ENCODE results near the gene SERPINC1. TPM values are rescaled to one million over a fixed set of nuclear protein-coding genes. Genes with fewer than 3 reads are reported as not detected.
"Not testable (repeated sequence)": the region's sequence is repeated elsewhere in the genome, so short reads cannot be mapped to it uniquely, and the experiment has no call there.

Gene SERPINC1
- total RNA-seq = 0.14 TPM in 1 of 2 replicates, not detected in the other

DNA sequence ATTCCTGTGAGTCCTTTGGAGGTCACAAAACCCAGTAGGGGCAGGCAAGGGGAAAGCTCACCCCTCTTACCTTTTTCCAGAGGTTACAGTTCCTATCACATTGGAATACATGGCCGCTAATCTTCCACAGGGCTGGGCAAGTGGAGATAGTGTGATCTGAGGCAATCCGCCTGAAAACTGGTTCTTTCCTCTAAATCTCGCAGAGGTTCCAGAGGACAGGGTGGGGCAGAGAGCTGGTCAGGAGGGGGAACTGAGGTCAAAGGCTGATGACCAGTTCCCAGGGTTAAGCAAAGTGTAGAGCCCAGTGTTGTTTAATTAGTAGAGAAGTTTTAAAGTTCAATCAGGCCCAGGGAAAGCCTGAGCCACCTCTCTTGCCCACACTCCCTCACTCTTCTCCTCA is at the start of gene SERPINC1:
Gene SERPINC1, minus strand, starts transcription at position 179 of the 400 bp plus-strand sequence. Its CDS starts 68 bp downstream, at position 111.
- DNase-seq (ENCODE audit: low read depth, low spot score) = no peak

GRCh38 chr1:173965896-173966295 is 48.8 kb upstream of the SERPINC1 start:
- not testable (repeated sequence) for DNase-seq (ENCODE audit: low read depth, low spot score)

DNA sequence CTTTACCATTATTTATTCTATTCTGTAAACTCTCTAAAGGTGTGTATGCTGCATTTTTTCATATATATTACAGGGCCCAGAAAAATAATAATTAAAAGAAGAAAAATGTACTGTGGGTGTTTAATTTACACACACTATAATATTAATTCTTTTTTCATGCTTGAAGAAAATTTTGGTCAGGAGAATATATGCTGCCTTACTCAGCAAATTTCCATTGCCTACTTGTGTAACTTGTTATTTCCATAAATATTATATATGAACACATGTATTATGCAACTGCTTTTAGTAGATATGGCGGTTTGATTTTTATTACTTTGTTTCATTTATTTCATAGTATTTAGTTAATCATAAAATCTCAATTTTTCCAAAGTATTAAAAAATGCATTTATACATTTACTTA is 46.4 kb upstream of the SERPINC1 start:
- DNase-seq (ENCODE audit: low read depth, low spot score) = no peak

GRCh38 chr1:173960625-173961024 is 43.5 kb upstream of the SERPINC1 start:
- DNase-seq (ENCODE audit: low read depth, low spot score) = peak; percentile 27

GRCh38 chr1:173954179-173954578 is 37.1 kb upstream of the SERPINC1 start:
- DNase-seq (ENCODE audit: low read depth, low spot score) = no peak

GRCh38 chr1:173948594-173948993 is 31.5 kb upstream of the SERPINC1 start:
- DNase-seq (ENCODE audit: low read depth, low spot score) = no peak

DNA sequence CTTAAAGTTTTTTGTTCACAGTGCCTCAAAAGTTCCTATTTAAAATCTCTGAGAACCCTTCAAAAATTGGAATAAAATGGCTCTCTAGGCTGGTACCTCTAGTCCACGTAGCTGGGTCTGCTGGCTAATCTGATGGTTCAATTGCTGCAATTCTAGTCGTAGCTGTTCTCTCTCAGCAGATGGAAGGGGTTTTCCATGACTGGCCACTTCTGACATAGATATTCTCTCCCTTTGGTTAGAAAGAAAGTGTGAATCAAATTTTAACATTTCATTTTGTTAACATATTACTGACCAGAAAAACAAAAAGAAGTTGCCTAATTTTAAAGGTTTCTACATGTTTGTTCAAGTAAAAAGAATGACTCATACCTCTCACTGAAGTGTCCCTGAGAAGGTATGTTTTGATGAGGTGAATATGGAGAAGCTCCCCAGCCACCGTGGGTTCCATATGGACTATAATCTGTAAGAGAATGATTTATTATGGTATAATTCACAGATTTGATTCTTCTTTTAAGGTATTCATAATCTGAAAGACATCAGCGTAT is 29.3 kb upstream of the SERPINC1 start:
- DNase-seq (ENCODE audit: low read depth, low spot score) = no peak

GRCh38 chr1:173937062-173937461 is 19.9 kb upstream of the SERPINC1 start:
- DNase-seq (ENCODE audit: low read depth, low spot score) = no peak

DNA sequence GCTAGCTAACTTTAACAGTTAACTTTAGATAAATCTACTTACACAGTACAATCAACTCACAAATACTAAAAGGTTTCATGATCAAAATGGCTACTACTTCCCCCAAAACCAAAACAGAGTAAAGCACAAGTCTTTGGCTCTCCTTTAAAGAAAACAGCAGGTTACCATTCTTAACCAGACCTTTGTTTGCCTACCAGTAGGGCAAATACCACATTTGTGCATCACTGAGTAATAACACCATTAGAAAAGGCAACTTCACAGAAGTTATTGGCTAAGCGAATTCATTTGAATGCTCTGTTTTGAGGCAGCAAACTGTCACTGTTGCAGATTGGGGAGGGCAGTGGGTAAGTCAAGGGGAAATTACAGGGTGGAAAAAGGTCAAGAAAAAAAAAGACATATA is 17.3 kb upstream of the SERPINC1 start:
- no peak for DNase-seq (ENCODE audit: low read depth, low spot score)

DNA sequence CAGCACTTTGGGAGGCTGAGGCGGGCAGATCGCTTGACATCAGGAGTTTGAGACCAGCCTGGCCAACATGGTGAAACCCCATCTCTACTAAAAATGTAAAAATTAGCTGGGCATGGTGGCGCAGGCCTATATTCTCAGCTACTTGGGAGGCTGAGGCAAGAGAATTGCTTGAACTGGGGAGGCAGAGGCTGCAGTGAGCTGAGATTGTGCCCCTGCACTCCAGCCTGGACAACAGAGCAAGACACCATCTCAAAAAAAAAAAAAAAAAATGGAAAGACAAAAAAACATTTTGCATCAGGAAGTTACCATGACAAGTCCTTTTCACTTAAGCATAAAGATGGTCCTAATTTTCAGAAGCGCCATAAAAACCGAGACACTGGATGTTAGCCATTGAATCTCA is 13.4 kb upstream of the SERPINC1 start:
- not testable (repeated sequence) for DNase-seq (ENCODE audit: low read depth, low spot score)

DNA sequence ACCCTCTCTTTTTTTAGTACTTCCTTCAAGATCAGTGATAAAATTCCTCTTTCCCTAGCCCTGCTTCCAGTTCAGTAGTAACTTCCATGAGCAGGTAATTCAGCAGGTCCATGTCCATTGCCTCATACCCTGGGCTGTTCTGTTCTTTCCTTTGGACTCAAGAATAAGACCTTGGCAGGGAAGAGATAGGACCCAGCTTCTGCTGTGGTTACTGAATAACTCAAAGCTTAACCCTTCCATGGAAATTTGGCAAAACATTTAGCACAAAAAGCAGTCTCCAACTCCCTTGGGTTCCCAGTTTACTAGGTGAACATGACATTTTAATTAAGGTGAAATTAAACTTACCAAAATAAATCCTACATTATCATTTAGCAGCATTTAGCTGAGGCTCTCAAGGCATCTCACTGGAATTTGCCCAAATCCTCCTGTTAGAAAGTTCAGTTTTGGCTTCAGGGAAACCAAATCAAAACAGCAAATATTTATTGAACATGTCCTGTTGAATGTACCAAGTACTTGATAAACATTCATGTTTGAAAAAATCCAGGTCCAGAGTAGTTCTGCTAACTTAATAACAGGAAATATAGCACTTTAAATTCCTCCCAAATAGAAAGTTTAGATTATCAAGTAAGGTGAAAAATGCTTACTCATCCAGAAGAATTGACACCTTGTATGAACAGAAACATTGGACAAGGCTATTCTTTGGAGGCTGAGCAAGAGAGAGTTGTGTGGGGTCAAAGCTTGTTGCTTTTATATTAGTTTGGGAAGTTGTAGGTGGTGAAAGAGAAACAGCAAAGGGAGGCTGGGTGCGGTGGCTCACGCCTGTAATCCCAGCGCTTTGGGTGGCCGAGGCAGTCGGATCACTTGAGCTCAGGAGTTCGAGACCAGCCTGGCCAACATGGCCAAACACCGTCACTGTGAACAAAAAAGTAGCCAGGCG is 8.4 kb upstream of the SERPINC1 start:
- no peak for DNase-seq (ENCODE audit: low read depth, low spot score)

- no peak for DNase-seq (ENCODE audit: low read depth, low spot score)
These were observed 3.7 kb upstream of the SERPINC1 start for GRCh38 chr1:173920861-173921260.

- DNase-seq (ENCODE audit: low read depth, low spot score) = no peak
These were observed 737 bp upstream of the SERPINC1 start for GRCh38 chr1:173917635-173918493.

- DNase-seq (ENCODE audit: low read depth, low spot score) = no peak
These were observed 460 bp downstream of the SERPINC1 start for GRCh38 chr1:173916667-173917066.

DNA sequence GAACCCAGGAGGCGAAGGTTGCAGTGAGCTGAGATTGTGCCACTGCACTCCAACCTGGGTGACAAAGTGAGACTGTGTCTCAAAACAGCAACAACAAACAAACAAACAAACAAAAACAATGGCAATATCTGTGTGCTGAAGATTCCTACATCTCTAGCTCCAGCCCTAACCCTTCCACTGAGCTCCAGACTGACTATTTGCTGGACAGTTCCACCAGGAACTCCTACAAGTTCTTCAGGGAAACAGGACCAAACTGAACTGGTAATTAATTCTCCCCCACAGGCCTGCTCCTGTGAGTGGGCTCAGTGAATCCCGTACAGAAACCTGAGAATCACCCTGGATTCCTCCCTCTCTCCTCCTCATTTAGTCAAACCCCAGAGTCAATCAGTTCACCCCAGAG is 1.5 kb downstream of the SERPINC1 start:
- DNase-seq (ENCODE audit: low read depth, low spot score) = no peak

DNA sequence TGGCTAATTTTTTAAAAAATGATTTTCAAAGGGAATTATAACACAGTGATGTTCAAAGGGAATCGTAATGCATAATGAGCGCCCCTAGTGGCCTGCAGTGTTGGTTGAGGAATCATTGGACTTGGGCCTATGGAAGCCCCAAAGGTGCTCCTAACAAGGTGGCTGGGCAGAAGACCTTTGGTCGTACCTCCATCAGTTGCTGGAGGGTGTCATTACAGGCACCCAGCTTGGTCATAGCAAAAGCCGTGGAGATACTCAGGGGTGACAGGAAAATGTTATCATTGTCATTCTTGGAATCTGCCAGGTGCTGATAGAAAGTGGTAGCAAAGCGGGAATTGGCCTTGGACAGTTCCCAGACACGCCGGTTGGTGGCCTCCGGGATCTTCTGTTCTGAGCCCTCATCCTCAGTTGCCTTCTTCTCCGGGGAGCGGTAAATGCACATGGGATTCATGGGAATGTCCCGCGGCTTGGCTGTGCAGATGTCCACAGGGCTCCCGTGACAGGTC is 2.7 kb downstream of the SERPINC1 start:
- DNase-seq (ENCODE audit: low read depth, low spot score) = peak; percentile 5

DNA sequence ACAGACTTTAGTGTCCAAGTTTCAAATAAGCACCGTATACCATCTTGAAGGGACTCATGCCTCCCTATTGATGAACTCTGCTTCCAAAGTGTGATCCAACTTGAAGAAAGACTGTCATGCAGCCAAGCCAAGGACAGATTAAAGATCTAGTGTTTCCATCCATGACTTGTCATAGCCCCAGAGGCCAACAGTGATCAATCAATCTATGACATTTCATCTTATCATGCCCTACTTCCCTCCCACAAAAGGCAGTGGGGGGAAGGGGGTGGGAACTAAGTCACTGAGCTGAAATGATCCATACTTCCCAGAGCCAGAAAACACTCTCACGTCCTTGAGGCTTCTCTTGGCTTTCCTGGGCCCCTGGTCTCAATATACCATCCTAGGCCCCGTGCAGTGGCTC is 4.0 kb downstream of the SERPINC1 start:
- DNase-seq (ENCODE audit: low read depth, low spot score) = no peak

DNA sequence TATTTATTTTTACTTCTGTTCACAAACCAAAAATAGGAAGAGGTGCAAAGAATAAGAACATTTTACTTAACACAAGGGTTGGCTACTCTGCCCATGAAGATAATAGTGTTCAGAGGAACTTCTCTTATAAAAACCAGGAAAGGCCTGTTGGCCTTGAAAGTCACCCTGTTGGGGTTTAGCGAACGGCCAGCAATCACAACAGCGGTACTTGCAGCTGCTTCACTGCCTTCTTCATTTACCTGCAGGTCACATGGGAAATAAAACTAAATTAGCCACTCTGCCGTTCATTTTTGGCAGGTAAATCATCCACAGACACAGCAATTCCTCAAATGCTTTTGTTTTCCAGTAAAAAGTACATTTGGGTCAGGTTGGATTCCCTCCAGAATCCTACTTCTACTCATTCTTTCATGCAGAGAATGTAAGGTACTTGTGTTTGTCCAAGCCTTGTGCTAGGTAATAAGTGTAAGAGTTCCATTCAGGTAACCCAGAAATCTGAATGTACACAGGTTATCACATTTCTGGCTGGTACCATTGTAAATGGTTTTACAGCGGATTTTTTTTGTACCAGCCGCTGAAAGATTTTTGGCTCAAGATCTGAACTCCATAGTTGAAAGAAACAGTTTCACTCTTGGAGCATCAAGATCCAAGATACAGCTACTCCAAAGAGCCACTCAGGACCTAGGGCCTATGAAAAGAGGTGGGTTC is 13.1 kb downstream of the SERPINC1 start:
- no peak for DNase-seq (ENCODE audit: low read depth, low spot score)

- no peak for DNase-seq (ENCODE audit: low read depth, low spot score)
These were observed 16.1 kb downstream of the SERPINC1 start for GRCh38 chr1:173900992-173901391.

DNA sequence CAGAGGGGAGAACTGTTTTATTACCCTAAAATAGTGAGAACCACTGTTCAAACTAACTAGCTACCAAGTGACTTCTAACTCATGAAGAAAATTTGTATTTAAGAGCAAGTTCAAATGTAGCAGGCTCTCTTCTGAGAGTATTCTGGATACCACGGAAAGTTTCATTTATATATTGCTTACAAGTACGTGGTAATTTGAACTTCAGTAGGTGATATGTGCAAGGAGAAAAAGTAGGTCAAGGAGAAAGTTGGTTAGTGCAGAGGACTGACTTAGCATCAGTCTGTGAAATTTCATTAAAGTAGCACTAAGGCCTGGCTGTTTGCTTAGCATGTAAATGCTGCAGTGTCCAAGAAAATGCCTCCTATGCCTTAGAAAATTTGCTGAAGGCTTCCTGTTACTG is 16.7 kb downstream of the SERPINC1 start:
- no peak for DNase-seq (ENCODE audit: low read depth, low spot score)

- no peak for DNase-seq (ENCODE audit: low read depth, low spot score)
These were observed 22.9 kb downstream of the SERPINC1 start for GRCh38 chr1:173894189-173894588.

Data from pulmonary artery endothelial cell (primary cell).